Esophagus muscularis mucosa (tissue), 3 donors: ENCODE data around the gene FAM222A.

ENCODE experiments used
- POLR2A ChIP-seq: fragments of 450-650 bp; IDR thresholded peaks from one replicate; pipeline ENCODE4 v1.6.1; 2017; ENCODE audit warnings: antibody characterized with exemption, moderate library complexity, mild to moderate bottlenecking, low read depth
- POLR2AphosphoS5 ChIP-seq, 2 donors: sonication (generic); formaldehyde crosslinking; IDR thresholded peaks; one replicate each; pipeline ENCODE4 v1.6.1; 2017; ENCODE audit warnings: antibody characterized with exemption in 2 of 2
- TF ChIP-seq, protein P1 (sequence below), 3 experiments: fragments of 200-600 bp in 2 of 3; fragments of 450-650 bp in 1 of 3; sonication (generic) in 2 of 3; IDR thresholded peaks; one replicate each; pipeline ENCODE4 v1.5.1; 2017 to 2019; ENCODE audit warnings: antibody characterized with exemption in 3 of 3, mild to moderate bottlenecking in 2 of 3, moderate library complexity in 1 of 3

- TF ChIP-seq, protein P1, sequence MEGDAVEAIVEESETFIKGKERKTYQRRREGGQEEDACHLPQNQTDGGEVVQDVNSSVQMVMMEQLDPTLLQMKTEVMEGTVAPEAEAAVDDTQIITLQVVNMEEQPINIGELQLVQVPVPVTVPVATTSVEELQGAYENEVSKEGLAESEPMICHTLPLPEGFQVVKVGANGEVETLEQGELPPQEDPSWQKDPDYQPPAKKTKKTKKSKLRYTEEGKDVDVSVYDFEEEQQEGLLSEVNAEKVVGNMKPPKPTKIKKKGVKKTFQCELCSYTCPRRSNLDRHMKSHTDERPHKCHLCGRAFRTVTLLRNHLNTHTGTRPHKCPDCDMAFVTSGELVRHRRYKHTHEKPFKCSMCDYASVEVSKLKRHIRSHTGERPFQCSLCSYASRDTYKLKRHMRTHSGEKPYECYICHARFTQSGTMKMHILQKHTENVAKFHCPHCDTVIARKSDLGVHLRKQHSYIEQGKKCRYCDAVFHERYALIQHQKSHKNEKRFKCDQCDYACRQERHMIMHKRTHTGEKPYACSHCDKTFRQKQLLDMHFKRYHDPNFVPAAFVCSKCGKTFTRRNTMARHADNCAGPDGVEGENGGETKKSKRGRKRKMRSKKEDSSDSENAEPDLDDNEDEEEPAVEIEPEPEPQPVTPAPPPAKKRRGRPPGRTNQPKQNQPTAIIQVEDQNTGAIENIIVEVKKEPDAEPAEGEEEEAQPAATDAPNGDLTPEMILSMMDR (IDR thresholded peaks at IDR 0.05): no peak
- TF ChIP-seq POLR2AphosphoS5 (IDR thresholded peaks at IDR 0.05) (no peak), POLR2A (no peak)
Measured at GRCh38 chr12:109732321-109733305, 19.0 kb downstream of the FAM222A start.
